ENCODE results near the gene COPS9. TPM values are rescaled to one million over a fixed set of nuclear protein-coding genes. Genes with fewer than 3 reads are reported as not detected.

COPS9 gene
- total and polyA plus RNA-seq, 10 of the 15 experiments (the other 5 are each of a cell fraction or from before 2014, with no cell fraction given) = 80.8 to 419 (median 213) TPM

DNA sequence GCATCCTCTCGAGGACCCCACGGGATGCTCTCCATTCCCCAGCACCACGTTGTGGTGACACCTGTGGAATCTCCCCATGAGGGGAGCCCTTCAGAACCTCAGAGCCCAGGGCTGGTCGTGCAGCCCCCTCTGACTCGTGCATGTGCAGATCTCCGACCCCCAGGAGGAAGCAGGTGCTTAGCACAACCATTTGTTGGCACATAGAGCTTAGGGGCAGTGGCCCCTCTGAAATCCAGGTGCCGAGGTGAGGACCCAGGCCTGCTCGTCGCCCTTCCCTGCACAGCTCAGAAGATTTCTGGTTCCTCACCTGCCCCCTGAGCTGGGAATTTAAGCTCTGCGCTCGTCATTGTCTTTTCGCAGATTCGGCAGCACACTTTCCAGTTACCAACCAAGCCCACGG lies 5.6 kb upstream of the COPS9 start:
- H3K9ac ChIP-seq (ENCODE audit: control insufficient read depth, insufficient read depth, low read length) = no peak overlapping the region
- intact Hi-C loops (cut with micrococcal nuclease; ENCODE audit: unreplicated experiment) (loop anchor here (10.0 kb wide), 1 partner anchor 1107 kb away; no protein-coding TSS in a partner anchor), in situ Hi-C loops (cut with MboI) (loop anchor here (5.0 to 10.0 kb wide), 2 partner anchors 84 to 1107 kb away; no protein-coding TSS in a partner anchor)
- POLR2A ChIA-PET = no interaction called here
- RAD21 ChIA-PET (ENCODE audit: unreplicated experiment) = interaction anchor here (4.0 kb wide), 1 partner anchor 81 kb away, joined by 33 read pairs; no protein-coding TSS in a partner anchor
- H3K36me3 ChIP-seq (ENCODE audit: control insufficient read depth in 2 of 2, insufficient read depth in 2 of 2, low read length in 1 of 2) = no peaks in the 10 kb centered on the region
- DNase-seq (ENCODE audit: low read depth, low spot score) (no peak), FAIRE-seq (no peak), ATAC-seq (no peak)
- no TSS peak for BruUV-seq (replicated peaks)
- H3K4me1 ChIP-seq (ENCODE audit: control insufficient read depth, insufficient read depth, low read length) = no peaks in the 10 kb centered on the region
- H3K27ac ChIP-seq (ENCODE audit: control insufficient read depth, insufficient read depth) = no peak overlapping the region
- no peak overlapping the region for H2AFZ ChIP-seq (ENCODE audit: control insufficient read depth, low read depth, low read length)
- WGBS (ENCODE audit: insufficient coverage, insufficient replicate concordance, low lambda C conversion rate, missing lambda C conversion rate) = 27% methylated on average over 14 of the region's 14 CpGs
- SMC1A ChIA-PET (ENCODE audit: uncharacterized antibody, unreplicated experiment) = interaction anchor here (0.8 to 4.4 kb wide), 2 partner anchors 76 to 81 kb away, joined by 3 to 33 read pairs; no protein-coding TSS in a partner anchor
- H3K4me3 ChIP-seq = no peak overlapping the region
- H3K79me2 ChIP-seq (ENCODE audit: control insufficient read depth, insufficient read depth, low read length) = no peaks in the 10 kb centered on the region
- CTCF ChIA-PET = interaction anchor here (0.5 to 6.1 kb wide), 2 partner anchors 68 to 81 kb away, joined by 3 to 78 read pairs; no protein-coding TSS in a partner anchor
- no peaks in the 10 kb centered on the region for H3K9me3 ChIP-seq (replicated peaks; ENCODE audit: control insufficient read depth, insufficient read depth, low read length)
- TF ChIP-seq TAF1 (IDR thresholded peaks at IDR 0.05; ENCODE audit: borderline replicate concordance, low read depth, low read length) (no peak), GATAD2B (conservative IDR thresholded peaks at IDR 0.05; ENCODE audit: low read depth) (no peak), NBN (IDR thresholded peaks at IDR 0.05) (no peak), ZNF24 (IDR thresholded peaks at IDR 0.05) (no peak), STAT3 (IDR thresholded peaks at IDR 0.05; ENCODE audit: low read depth, low read length) (no peak), TARDBP (IDR thresholded peaks at IDR 0.05; ENCODE audit: borderline replicate concordance) (no peak), CEBPB (IDR thresholded peaks at IDR 0.05; ENCODE audit: borderline replicate concordance in 1 of 2, low read depth in 2 of 2, low read length in 2 of 2) (no peak)
- TF ChIP-seq, protein P1, sequence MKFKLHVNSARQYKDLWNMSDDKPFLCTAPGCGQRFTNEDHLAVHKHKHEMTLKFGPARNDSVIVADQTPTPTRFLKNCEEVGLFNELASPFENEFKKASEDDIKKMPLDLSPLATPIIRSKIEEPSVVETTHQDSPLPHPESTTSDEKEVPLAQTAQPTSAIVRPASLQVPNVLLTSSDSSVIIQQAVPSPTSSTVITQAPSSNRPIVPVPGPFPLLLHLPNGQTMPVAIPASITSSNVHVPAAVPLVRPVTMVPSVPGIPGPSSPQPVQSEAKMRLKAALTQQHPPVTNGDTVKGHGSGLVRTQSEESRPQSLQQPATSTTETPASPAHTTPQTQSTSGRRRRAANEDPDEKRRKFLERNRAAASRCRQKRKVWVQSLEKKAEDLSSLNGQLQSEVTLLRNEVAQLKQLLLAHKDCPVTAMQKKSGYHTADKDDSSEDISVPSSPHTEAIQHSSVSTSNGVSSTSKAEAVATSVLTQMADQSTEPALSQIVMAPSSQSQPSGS (IDR thresholded peaks at IDR 0.05; ENCODE audit: low read length) = no peak
- H3K4me2 ChIP-seq (ENCODE audit: control insufficient read depth, insufficient read depth) = no peak overlapping the region
- H3K27me3 ChIP-seq (replicated peaks in 1 of 2; ENCODE audit: control insufficient read depth in 2 of 2, insufficient read depth in 2 of 2, low read length in 1 of 2) = peaks cover 0 to 2% of the 10 kb centered on the region in 2 experiments; a peak in 2 of 4 replicates
- no peaks in the 10 kb centered on the region for H4K20me1 ChIP-seq (ENCODE audit: control insufficient read depth, insufficient read depth)
